ENCODE data around the gene CCDC136.

CCDC136 gene

DNA sequence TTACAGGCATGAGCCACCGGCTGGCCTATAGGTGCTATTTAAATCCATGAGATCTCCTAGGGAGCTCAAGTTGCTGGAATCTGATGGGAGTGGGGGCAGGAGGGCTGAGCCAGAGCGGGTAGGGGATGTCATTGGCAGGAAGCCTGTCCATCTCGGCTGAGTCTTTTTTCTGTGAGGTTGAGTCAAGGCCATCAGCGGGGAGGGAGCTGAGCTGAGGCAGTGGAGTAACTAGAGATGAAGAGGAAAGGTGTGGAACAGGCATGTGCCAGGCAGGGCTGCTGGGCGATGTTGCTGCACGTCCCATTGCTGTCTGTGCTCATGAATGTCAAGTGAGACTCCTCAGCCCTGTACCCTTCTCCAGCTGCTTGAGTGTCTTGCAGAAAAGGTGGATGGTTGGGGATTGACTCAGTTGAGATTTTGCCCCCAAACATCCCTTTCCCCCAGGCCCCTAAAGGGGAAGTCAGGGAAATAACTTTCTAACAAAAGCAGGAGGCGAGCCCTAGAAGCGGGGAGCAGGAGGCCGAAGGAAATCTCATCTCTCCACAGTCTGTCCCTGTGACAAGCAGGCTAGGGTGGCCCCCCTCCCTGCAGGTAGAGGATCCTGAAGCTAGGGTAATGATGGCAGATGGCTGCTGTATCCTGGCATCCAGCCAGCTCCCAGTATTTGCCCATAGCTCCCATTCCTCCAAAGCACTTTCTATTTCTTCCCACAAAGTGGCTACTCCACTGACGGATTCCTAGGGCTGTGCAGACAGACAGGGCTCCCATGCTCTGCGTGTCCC lies 76.3 kb downstream of the CCDC136 start:
- Mint-ChIP-seq H3K27me3 (no peaks in the 10 kb centered on the region), H3K4me1 (peaks cover 34% of the 10 kb centered on the region), H3K27ac (peak overlapping the region; percentile 62), H3K36me3 (peaks cover 4% of the 10 kb centered on the region), H3K9me3 (no peaks in the 10 kb centered on the region), H3K4me3 (peak overlapping the region; percentile 51)

DNA sequence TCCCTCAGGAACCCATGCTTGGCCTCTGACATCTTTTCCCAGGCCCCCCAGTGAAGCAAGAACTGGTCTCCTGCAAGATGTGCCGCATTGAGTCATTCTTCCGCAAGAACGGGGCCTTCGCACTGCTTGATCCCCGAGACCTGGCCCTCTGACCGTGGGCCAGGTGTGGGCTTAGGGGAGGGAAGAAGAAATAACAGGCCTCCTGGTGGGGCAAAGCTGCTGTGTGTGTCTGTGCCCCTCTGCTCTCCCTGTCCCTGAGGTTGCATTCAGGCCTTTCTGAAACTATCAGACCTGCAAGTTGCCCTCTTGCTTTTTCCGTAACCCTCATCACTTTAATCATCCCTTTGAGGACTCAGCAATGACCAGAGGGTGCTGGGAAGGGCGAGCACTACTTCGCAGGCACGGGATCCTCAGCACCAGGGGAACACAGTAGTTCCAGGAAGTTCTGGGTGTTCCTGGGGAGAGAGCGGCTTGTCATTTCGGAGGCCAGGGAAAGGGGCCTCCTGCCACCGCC lies 76.9 kb downstream of the CCDC136 start:
- peaks cover 4% of the 10 kb centered on the region for H3K36me3 Mint-ChIP-seq
- peak overlapping the region; percentile 70 for H3K4me3 Mint-ChIP-seq
- peak overlapping the region; percentile 62 for H3K27ac Mint-ChIP-seq
- peaks cover 32% of the 10 kb centered on the region for H3K4me1 Mint-ChIP-seq
- no peaks in the 10 kb centered on the region for H3K9me3 Mint-ChIP-seq
- H3K27me3 Mint-ChIP-seq = no peaks in the 10 kb centered on the region

DNA sequence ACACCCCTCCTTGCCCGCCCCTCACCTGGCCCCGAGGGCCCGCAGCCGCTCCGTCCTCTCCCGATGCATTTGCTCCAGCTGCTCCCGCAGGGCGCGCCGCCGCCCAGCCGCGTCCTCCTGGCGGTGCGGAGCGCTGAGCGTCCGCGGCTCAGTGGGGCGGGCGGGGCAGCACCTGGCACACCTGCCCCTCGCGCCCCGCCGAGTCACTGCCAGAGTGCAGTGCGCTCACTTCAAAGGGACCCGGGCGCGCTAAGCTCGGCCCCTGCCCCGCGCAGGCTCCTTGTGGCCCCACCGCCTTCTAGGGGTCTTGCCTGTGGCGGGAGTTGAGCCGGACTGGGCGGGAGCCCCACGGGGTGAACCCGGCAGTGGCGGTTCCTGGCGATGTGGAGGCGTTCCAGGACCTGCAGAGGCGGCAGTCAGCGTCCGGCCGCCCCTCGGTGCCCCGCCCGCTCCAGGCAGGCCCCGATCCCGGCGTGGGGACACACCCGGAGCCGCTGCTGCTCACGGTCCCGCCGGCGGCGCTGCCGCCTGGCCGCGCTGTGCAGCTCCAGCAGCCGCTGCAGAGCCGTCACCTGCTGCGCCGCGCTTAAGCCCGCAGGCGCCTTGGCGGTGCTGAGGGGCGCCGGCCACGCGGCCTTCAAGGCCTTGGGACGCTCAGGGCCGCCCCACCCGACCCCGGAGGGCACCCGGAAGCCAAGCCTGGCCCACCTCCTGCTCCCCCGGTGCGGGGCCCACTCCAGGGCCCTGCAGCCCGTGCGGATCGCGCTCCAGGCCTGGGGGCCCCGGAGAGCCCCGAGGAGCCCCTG lies 77.6 kb downstream of the CCDC136 start:
- H3K27ac Mint-ChIP-seq = no peak overlapping the region
- H3K36me3 Mint-ChIP-seq = peaks cover 4% of the 10 kb centered on the region
- H3K9me3 Mint-ChIP-seq = no peaks in the 10 kb centered on the region
- peak overlapping the region; percentile 23 for H3K4me3 Mint-ChIP-seq
- no peaks in the 10 kb centered on the region for H3K27me3 Mint-ChIP-seq
- H3K4me1 Mint-ChIP-seq = peaks cover 28% of the 10 kb centered on the region

DNA sequence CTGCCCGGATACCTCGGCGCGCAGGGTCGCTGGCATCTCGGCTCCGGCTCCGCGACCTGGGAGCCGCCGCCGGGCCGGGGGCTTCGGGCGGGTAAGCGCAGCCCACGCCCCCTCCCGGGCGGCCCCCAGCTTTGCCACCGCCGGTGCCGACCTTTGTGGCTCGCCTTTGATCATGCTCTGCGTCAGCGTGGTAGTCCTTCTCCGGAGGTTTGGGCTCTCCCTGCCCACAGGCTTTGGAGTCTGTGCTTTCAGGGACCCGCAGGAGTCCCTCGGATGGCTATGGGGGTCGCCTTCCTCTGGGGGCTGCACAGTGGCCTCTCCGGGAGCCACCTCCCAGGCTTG lies 78.1 kb downstream of the CCDC136 start:
- Mint-ChIP-seq H3K9me3 (no peaks in the 10 kb centered on the region), H3K27ac (no peak overlapping the region), H3K4me1 (peaks cover 22% of the 10 kb centered on the region), H3K4me3 (peak overlapping the region; percentile 84), H3K36me3 (peaks cover 4% of the 10 kb centered on the region), H3K27me3 (no peaks in the 10 kb centered on the region)

DNA sequence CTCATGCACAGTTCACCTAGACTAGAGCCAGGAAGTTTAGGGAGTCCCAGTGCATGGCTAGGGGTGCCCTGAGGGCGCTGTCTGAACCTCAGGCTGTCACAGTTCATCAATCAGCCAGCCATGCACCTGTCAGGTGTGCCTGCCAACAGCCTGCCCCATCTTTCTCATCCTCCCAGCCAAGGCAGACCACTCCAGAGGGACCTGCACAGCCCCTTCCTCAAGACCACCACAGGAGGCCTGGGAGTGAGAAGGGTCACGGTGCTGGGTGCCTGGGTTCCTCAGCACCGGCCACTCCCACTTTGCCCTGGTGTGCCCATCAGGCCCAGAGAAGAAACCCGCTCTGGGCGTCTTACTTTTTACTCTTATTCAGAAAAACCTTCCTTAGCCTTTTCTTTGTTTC lies 79.3 kb downstream of the CCDC136 start:
- Mint-ChIP-seq H3K9me3 (no peaks in the 10 kb centered on the region), H3K4me1 (peaks cover 13% of the 10 kb centered on the region), H3K27ac (no peak overlapping the region), H3K4me3 (peak overlapping the region; percentile 11), H3K27me3 (no peaks in the 10 kb centered on the region), H3K36me3 (no peaks in the 10 kb centered on the region)

Measured in activated naive CD4-positive, alpha-beta T cell treated with anti-CD3 and anti-CD28 coated beads, Interleukin-2, amount 50 U/mL, for 24 hours (primary cell).